ENCODE data around the gene TSHZ2.

The TSHZ2 gene

DNA sequence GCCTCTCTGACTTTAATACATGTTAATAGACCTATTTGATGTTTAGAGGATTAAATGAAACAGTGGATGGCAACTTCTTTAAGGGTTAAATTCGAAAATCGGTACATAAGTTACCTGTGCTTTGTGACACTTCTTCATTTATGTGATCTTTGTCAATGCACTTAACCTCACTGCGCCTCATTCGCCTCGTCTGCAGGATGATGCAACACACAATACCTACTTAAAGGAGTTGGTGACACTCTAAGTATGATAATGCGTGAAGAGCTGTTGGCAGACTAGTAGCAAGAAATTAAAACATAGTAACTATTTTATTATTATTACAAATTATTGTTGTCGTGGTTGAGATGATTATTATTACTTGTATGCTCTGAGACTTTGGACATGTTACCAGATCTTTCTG is 92.8 kb downstream of the TSHZ2 start:
- DNase-seq, result no peak

DNA sequence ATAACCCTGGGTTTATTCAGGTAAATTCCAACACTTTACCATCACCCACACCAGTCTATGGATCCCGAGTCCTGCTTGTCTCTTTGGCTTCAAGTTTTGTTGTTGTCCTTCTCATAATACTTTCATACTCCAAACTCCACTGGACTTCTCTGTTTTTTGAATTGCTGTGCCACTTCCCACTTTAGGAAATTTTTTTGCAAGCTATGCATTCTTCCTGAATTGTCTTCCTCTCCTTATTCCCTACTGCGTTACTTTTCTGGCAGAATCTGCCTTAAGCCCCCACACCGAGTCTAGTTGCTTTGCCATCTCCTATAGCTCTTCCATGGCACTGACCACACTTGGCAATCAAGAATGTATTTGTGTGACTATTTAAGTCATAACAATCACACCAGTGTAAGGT is 96.1 kb downstream of the TSHZ2 start:
- no peak for DNase-seq

GRCh38 chr20:53069132-53069531 is 97.0 kb downstream of the TSHZ2 start:
- no peak for DNase-seq

DNA sequence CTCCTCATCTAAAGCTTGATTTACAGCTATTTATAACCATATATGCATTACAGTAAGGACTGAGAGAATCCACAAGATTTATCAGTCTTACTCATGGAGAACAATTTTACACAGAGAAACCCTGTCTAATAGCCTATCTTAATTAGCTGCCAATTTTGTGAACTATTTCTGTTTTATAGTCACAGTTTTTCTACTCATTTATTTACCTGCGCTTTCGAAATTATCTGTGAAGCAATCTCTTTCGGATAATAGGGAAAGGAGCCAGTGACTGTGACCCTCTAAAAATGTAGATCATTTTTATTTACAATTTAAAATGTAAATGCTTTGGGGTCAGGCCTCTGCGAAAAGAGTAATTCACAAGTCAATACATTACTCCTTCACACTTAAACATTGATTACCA is 98.1 kb downstream of the TSHZ2 start:
- no peak for DNase-seq

DNA sequence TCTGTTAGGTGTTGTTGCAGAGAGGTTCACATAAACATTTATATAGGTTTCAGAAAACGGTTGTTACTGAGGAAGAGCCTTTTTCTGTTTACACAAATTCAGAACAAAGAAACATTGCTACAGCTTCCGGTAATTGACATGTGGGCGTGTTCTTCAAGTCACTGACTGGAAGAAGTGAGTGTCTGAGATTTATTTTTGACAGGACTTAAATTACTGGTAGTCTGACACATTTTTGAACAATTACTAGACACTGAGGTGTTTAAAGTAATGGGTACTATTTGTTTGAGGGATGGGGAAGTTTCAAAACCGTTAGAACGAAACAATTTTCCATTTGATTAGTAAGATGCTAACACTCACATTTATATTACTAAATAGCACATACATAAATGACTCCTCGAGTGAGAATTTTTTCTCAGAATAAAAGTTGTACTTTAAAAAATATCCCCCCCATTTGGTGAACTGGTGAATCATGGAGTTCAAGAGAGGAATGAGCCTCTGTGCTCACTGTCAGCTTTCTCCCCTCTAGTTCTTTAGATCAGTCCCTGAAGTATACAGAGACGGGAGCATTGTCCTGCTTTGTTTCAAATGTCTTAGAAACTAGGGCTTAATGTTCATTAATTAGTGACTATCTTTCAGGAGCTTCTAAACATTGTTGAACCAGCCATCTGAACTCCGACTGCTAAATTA is 98.7 kb downstream of the TSHZ2 start:
- peak in 1 of 5 experiments; percentile 88 for DNase-seq

DNA sequence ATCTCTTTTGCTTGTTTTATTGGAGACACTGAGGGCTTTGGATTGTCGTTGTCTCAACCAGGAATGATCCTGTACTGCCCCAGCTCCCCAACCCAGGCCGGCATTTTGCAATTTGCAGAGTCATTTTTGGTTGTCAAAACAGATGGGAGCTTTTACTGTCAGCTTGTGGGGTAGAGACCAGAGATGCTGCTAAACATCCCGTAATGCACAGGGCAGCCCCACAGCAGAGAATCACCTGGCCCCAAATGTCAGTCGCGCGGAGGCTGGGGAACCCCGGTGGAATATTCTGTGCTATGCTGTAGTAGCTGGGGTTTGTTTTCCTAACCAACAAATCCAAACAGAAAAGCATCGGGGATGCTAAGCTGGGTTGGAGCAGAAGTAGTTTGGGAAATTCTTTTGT is 99.7 kb downstream of the TSHZ2 start:
- DNase-seq, result peak in 2 of 5 experiments; percentile 15 to 16

DNA sequence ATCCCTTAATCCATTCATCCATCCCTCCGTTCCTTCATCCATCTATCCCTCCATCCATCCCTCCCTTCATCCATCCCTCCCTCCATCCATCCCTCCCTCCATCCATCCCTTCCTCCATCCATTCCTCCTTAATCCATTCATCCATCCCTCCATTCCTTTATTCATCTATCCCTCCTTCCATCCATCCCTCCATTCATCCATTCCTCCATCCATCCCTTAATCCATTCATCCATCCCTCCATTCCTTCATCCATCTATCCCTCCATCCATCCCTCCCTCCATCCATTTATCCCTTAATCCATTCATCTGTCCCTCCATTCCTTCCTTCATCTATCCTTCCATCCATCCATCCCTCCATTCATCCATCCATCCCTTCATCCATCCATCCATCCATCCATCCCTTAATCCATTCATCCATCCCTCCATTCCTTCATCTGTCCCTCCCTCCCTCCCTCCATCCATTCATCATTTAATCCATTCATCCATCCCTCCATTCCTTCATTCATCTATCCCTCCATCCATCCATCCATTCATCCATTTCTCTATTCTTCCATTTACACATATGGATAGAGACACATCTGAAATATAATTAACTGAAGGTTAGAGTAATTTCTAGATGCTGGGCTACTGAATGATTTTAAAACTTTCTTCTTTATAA is 100.9 kb downstream of the TSHZ2 start:
- DNase-seq, result no peak

- DNase-seq, result peak in 1 of 5 experiments; percentile 11
Measured at GRCh38 chr20:53073636-53074415, 101.7 kb downstream of the TSHZ2 start.

- no peak for DNase-seq
Measured at GRCh38 chr20:53074811-53075314, 102.7 kb downstream of the TSHZ2 start.

DNA sequence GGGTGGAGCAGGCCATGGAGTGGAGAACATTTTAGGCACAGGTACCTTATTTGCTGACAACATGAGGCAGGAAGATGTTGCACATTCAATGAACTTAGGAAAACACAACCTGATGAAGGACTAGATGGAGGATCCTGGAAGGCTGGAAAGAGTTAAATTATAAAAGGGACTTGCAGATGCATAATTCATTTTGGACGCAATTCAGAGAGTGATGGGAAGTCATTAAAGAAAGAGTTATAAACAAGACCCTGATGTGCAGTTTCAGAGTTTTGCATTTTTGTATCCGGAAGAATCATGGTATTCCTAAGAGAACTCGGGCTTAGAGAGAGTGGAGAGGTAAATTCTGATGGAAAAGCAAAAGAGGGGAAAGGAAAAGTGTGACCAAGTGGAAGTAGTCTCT is 104.5 kb downstream of the TSHZ2 start:
- no peak for DNase-seq

GRCh38 chr20:53077373-53078205 is 105.4 kb downstream of the TSHZ2 start:
- peak in 1 of 5 experiments; percentile 76 for DNase-seq

DNA sequence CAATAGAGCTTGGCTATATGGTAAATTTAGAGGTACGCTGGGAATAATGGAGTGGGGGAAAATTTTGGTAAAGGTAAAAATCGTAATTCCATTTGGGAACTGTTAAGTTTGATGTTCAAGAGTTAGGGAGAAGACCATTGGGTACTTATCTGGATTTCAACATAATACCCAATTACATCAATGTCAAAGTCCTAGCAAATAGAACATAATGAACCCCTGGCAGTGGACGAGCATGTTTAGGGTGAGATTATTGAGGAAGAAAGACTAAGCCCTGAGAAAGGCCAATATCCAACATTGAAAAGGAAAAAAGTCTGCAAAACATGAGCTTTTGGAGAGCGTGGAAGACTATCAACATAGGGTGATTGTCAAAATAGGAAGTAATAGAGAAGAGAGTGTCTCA is 106.6 kb downstream of the TSHZ2 start:
- no peak for DNase-seq

GRCh38 chr20:53079261-53079691 is 107.1 kb downstream of the TSHZ2 start:
- DNase-seq, result no peak

- no peak for DNase-seq
Measured at GRCh38 chr20:53079828-53080686, 107.9 kb downstream of the TSHZ2 start.

- no peak for DNase-seq
Measured at GRCh38 chr20:53080687-53080962, 108.5 kb downstream of the TSHZ2 start.

DNA sequence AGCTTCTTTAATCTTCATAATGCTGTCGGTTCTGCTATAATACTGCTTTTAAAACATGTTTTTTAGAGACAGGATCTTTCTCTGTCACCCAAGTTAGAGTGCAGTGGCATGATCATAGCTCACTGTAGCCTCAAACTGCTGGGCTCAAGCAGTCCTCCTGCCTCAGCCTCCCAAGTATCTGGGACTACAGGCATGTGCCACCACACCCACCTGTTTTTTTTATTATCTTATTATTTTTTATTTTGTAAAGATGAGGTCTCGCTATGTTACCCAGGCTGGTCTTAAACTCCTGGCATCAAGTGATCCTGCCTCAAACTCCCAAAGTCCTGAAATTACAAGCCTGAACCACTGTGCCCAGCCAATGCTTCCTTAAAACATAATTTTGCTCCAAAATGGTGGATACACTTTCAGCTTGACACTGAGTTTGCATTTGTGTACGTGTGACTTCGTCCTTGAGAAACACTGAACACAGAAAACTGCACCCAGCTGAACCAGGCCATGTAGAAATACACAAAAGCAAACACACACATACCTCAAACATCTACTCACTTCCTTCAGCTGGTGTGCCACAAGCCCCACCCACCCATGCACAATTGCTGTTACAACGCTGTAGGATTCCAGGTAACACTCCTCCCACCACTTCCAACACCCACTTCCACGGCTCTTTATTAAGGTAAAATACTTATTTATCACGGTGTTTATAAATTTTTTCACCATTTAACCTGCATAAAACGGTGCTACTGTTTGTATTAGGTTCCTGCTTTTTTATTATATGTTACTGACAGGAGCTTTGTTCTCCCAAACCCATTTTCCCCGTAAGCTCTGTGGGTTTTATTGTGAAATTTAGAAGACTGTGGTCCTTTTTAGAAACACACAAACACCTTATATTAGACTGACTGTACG is 109.1 kb downstream of the TSHZ2 start:
- DNase-seq, result peak in 1 of 5 experiments; percentile 81

DNA sequence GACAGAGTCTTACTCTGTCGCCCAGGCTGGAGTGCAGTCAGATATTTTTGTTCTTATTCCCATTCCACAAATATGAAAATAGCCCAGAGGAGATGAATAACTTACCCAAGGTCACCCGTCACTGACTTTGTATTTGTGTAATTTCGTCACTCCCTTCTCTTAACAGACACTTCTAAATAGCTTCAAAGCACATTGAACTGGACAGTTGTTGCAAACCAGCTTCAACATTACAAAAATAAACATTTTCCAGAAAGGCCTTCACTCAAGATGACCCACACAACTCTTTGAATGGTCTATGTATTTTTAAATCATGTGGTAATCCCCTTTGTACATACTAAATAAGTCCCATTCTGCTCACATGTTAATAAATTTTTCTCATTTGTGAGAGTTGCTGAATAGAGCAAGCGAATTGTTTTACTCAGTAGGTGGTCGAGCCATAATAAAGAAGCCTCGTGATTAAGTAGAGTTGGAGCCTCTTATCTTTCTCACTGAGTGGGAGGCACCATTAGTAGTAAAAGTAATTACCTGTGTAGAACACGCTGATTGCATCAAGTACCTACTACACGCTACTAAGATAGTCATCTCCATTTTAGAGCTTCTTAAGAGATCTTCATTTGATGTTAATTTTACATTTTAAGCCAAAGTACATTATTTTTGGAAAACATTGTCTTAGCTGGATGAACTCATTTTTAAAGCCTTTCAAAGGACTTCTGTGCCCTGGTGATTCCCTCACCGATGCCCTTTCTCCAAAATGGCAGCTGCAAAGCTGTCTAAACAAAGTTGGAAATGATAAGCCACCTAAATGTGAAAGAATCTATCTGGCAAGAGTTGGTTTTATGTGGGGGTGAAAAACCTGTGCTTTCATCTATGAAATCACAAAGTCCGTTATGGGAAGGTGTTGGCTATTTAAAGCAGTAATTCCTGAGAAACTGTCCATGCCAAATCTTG is 110.0 kb downstream of the TSHZ2 start:
- DNase-seq, result no peak

DNA sequence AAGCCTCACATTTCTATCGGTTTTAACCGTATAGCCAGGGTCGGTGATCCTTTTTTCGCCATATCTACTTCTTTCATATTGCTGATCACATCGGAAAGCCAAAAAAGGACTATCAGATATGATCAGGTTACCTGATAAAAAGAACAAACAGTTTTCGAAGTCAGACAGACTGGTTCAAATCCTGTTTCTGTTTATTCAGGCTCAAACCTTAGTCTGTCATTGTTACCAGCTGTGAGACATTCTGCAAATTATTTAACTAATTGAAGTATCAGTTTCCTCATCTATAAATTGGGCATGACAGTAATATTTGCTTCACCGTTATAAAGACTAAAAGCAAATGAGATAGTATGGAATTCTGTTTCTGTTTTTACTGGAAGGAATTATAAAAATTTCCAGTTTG is 111.3 kb downstream of the TSHZ2 start:
- DNase-seq, result peak in 1 of 5 experiments; percentile 16

- DNase-seq, result no peak
Measured at GRCh38 chr20:53084408-53084997, 112.3 kb downstream of the TSHZ2 start.

All from T-helper 2 cell (primary cell).